IPS DF 4.7 (cell line): ENCODE data around the gene GRID1.

Experiments used
- DNase-seq: peaks from one replicate; pipeline ENCODE4 v3.0.0-alpha.2; 2013; ENCODE audit warnings: low spot score; ENCODE audit errors: extremely low read depth

GRID1 gene

GRCh38 chr10:86267286-86268195, 99.1 kb downstream of the GRID1 start:
- DNase-seq = no peak

DNA sequence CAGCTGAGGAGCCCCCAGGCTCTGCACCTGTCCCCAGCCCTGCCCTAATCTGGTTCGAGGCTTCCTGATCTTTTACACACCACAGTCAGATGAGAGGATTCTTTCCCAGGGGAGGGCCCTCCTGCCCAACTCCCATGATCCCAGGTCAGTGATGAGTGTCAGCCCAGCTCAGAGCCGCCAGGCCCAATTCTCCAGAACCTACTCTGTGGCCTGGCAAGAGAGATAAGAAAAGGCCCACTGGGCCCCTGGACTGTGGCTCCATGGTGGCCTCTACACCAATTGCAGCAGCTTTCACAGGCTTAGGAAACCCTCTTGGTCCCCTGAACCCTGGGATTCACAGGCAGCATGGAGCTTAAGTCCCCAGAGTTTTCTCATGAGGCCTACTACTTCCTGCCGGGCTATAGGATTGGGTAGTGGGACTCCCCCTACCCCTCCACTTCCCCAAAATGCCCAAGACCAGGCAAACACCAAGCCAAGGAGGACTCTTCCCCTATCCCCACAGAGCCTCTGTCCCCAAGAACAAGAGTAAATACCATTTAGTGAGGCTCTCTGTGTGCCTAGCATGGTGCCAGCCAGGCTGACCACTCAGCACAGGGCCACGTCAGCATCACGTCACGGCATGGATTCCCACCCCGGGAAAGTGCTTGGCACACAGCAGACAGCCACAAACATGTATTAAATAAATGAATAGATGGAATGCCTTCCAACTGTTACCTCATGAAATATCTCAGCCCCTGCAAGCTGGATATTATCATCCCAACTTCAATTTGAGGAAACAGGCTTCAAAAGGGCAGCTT, 100.0 kb downstream of the GRID1 start:
- no peak for DNase-seq

- no peak for DNase-seq
Measured at GRCh38 chr10:86265895-86266259, 100.7 kb downstream of the GRID1 start.

DNA sequence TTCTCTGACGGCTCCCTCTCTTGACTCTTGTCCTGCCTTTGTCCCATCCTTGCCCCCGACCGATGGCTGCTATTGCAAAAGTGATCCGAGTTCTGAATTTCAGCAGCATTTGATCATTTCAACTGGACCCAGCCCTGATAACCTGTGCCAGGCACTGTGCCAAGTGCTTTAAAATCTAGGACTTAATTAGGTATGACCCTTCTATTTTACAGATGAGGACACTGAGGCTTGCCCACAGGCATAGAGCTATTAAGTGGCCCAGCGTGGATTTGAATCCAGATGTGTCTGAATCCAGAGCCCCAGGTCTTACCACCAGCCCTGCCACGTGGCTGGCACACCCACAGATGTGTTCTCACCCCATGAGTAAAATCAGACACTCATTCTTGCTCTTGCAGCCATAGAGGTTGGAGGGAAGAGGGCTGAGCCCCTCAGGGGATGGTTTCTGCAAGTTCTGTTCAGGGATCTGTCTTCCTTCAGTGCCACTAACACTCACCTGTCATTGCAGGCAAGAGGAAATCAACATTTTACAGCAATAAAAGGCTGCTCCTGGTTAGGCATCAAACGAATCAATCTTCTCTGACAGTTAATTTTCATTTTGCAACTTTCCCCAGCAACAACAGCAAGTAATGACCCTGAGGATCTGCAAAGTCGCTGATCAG, 101.2 kb downstream of the GRID1 start:
- no peak for DNase-seq

GRCh38 chr10:86264481-86265231, 101.9 kb downstream of the GRID1 start:
- DNase-seq = no peak

GRCh38 chr10:86263907-86264306, 102.7 kb downstream of the GRID1 start:
- no peak for DNase-seq

DNA sequence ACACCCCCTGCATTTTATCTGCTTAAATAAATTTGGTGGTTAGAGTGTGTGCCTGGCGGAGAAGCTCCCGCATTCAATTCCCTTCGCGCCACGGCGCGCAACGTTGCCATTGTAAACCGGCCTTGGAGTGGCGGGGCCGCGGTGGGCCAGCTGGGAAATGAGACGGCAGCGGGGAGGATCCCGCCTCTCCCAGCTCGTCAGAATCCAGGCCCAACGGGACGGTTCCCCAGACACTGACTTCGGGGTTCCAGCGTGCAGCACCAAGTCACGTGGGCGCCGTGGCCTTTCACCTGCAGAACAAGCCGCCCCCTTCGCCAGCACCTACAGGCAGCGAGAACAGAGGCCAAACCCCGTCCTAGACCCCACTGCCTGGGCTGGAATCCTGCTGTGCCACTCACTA, 103.4 kb downstream of the GRID1 start:
- DNase-seq = no peak

- no peak for DNase-seq
Measured at GRCh38 chr10:86262688-86263181, 103.9 kb downstream of the GRID1 start.

GRCh38 chr10:86261941-86262687, 104.5 kb downstream of the GRID1 start:
- no peak for DNase-seq

GRCh38 chr10:86261470-86261869, 105.1 kb downstream of the GRID1 start:
- no peak for DNase-seq

DNA sequence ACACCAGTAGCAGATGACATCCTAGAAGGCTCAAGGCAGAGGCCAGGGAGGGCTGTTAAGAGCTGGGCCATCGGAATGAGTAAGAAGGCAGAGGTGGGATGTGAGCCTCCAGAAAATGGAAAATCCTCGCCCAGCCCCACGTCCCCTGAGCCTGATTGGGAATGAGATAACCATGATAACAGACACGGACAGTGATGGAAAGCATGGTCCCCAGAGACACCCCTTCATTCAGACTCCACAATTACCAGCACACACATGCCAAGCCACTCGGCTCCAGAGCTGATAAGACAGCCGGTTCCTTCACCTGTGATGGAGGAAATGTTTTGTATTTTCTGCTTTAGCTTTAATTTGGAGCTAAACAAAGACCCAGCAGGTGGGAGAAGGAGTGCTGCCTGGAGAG, 106.0 kb downstream of the GRID1 start:
- no peak for DNase-seq

- no peak for DNase-seq
Measured at GRCh38 chr10:86259901-86260562, 106.6 kb downstream of the GRID1 start.

DNA sequence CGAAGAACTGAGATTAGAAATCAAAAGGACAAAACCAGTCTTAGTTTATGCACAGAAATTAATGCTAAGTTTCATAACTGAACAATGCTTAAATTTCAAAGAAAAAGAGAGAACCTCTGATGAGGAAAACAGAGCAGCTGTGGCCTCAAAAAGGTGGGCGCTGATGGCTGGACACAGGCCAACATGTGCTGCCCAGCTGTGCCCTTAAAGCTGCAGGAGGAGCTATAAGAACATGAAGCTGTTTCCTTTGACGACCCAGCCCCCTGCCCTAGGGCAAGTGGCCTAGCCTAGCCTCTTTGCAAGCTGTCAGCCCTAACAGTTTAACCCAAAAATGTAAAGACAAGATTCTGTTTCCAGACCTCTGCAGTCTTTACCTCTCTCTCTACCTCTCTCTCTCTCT, 107.7 kb downstream of the GRID1 start:
- DNase-seq = no peak

GRCh38 chr10:86258499-86258898, 108.1 kb downstream of the GRID1 start:
- DNase-seq = no peak

- no peak for DNase-seq
Measured at GRCh38 chr10:86257683-86258082, 108.9 kb downstream of the GRID1 start.

DNA sequence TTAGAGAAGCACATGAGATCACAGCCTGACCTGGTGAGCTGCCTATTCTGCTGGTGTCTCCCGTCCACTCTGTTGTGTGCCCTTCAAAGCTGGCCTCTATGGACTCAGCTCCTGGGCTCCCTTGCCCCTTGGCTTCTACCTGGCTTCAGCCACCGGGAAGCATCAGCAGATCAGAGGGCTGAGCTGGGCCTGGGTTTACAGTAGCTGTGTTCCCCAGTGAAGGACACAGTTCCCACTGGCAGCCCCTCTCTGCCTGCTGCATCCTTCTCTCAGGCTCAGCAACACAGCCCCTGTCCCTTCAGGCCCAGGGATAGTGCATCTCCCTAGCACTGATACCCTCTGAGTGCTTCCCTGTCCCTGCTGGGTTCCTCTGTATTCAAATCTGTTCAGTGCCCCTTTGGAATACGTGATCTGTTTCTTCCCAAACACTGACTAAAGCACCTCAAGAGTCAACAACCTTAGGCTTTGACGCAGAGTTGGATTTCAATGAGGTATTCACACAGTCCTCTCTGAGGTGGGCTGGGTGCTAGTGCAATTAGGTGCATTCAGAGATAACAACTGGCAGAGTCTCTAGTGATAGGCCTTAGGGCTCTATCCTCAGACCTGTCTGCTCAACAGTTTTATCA, 109.8 kb downstream of the GRID1 start:
- DNase-seq = no peak

DNA sequence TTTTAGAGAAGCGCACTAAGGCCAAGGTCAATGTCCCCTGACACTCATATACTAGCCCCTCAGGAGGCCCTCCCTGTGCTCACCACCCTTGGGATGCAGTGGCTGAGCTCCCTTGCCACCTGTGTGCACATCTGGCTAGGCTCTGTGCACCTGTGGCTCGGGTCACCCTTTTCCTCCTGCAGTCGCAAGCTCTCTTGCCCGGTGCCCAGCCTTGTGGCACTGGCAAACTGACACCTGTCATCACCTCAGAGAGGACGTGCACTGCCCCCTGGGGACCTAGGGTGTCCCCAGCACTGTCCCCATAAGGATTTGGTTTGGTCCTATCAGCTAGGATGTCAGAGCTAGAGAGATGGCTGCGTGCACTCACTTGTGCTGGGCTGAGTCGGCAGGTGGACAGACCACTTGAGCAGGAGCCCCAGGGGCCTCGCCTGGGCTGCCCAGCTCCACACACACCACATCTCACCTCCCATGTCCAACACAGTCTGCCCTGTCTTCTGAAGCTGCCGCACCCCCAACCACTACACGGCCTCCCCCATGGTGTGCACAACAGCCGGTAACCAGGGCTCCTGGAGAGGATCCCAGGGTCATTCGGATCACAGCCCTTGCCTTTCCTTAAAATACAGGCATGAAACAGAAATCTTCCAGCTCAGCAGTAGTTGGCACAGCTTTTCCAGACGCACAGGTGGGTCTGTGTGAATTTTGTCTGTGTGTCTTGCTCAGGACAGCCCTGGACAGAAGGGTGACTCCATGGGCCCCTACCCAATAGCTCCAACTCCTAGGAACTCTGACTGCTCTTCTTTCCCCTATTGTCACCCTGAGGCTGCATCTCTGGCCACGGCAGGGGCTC, 111.0 kb downstream of the GRID1 start:
- DNase-seq = no peak

DNA sequence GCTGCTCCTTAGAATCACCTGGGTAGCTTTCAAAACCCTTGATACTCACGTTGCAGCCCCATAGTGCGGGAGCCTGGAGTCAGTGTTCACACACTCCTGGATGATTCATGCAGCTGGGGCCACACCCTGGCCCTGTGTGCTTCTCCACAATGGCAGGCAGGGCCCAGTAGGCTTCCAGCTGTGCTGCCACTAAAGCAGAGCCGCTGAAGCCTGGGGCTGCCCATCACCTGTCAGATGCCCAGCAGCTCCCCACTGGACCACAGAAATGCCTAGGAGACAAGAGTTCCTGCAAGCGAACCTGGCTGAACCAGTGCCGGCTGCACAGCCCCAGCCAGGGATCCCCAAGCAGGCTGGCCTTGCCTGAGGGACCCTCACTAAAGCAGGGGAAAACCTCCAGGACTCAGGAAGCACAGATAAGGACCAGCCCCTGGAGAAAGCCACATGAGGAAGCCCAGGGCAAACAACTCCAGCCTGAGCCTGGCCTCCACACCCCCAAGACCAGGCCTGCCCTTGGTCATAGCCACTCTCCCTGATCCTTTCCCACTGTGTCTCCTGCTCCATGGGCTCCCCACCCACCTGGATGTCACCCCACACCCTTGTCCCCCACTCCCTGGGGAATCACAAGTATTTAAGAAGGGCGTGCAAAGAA, 111.9 kb downstream of the GRID1 start:
- DNase-seq = no peak
